Peyer's patch (tissue), 4 donors: ENCODE data around the gene ANKLE1.

Experiments
- POLR2A ChIP-seq, 2 donors: fragments of 450-650 bp; IDR thresholded peaks; one replicate each; pipeline ENCODE4 v1.5.1; 2017; ENCODE audit warnings: antibody characterized with exemption in 2 of 2, mild to moderate bottlenecking in 2 of 2, moderate library complexity in 2 of 2
- TF ChIP-seq, protein P1 (sequence below), 6 experiments: fragments of 450-650 bp in 4 of 6; fragments of 200-600 bp in 2 of 6; sonication (generic) in 1 of 6; IDR thresholded peaks; one replicate each; pipeline ENCODE4 v1.5.1; 2017 to 2019; ENCODE audit warnings: antibody characterized with exemption in 6 of 6, mild to moderate bottlenecking in 3 of 6, moderate library complexity in 1 of 6

DNA sequence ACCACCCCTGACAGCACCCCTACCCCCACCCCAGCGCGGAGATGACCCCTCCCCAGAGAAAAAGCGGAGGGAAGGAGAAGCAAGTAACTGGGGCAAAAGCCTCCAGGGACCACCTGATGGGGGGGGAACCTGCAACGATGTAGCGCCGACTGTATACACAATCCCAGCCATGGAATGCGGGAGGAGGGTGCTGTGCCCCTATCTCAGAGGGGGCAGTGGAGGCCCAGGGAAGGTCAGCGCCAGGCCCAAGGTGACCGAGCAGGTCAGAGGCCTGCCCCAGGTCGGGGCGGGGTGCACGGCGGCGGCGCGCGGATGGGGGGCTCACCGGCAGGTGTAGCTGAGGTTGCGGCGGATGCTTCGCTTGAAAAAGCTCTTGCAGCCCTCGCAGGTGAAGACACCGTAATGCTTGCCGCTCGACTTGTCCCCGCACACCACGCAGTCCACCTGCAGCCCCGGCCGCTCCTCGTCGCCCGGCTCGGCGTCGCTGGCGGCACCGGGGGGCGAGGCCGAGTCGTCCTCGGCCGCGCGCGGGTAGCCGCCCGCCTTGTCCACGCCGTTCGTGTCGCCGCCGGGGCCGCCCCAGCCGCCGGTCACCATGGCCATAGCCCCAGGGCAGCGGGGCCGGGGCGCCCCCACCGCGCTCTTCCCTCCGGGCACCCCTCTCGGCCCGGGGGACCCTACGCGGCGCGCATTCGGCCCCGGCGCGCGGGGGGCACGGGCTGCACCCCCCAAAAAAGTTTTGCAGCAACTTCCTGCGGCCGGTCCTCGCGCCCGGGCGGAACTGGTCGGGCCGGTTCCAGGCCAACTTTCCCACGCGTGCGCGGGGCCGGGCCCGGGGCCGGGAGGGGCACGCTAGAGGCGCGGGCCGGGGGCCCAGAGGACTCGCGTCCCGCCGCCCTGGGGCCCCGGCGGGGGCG lies 36.8 kb upstream of the ANKLE1 start:
- TF ChIP-seq POLR2A (IDR thresholded peaks at IDR 0.05): no peak
- TF ChIP-seq, protein P1, sequence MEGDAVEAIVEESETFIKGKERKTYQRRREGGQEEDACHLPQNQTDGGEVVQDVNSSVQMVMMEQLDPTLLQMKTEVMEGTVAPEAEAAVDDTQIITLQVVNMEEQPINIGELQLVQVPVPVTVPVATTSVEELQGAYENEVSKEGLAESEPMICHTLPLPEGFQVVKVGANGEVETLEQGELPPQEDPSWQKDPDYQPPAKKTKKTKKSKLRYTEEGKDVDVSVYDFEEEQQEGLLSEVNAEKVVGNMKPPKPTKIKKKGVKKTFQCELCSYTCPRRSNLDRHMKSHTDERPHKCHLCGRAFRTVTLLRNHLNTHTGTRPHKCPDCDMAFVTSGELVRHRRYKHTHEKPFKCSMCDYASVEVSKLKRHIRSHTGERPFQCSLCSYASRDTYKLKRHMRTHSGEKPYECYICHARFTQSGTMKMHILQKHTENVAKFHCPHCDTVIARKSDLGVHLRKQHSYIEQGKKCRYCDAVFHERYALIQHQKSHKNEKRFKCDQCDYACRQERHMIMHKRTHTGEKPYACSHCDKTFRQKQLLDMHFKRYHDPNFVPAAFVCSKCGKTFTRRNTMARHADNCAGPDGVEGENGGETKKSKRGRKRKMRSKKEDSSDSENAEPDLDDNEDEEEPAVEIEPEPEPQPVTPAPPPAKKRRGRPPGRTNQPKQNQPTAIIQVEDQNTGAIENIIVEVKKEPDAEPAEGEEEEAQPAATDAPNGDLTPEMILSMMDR (IDR thresholded peaks at IDR 0.05): no peak
